ENCODE data around the gene TRIM50.

Gene TRIM50

DNA sequence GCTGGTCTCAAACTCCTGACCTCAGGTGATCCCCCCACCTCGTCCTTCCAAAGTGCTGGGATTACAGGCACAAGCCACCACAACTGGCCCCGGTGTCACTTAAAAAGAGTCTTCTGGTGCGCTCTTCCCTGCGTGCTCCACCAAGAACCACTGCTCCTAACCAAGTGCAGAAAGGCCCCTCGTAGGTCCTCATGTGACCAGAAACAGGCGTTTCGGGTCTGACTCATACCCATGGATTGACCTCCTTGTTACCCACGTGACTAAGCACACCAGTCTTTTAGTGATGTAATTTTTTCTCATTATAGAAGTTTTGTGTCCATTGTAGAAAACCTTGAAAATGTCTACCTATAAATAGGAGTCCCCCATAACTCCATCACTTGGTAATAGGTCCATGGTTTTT is 14.0 kb upstream of the TRIM50 start:
- no peak overlapping the region for H2AFZ ChIP-seq (ENCODE audit: low read depth, low read length, severe bottlenecking)
- no peak overlapping the region for H3K9ac ChIP-seq (ENCODE audit: low read length)
- no peaks in the 10 kb centered on the region for H3K79me2 ChIP-seq (ENCODE audit: insufficient read depth, low read length)
- no peaks in the 10 kb centered on the region for H3K27me3 ChIP-seq (ENCODE audit: low read length)
- H4K20me1 ChIP-seq (ENCODE audit: low read depth, low read length), result no peaks in the 10 kb centered on the region
- H3K4me3 ChIP-seq (ENCODE audit: insufficient read depth, low read length, poor library complexity, severe bottlenecking), result no peak overlapping the region
- H3K9me3 ChIP-seq (ENCODE audit: insufficient read depth, low read length), result no peaks in the 10 kb centered on the region
- no peak overlapping the region for H3K27ac ChIP-seq (ENCODE audit: low read depth, low read length)
- H3K9me2 ChIP-seq (replicated peaks; ENCODE audit: insufficient read depth, low read length), result no peaks in the 10 kb centered on the region
- no peaks in the 10 kb centered on the region for H3F3A ChIP-seq (ENCODE audit: insufficient read depth)
- no peak overlapping the region for H3K4me2 ChIP-seq (ENCODE audit: low read depth, low read length, poor library complexity, severe bottlenecking)
- H3K36me3 ChIP-seq (ENCODE audit: low read length), result no peaks in the 10 kb centered on the region
- TF ChIP-seq, protein P1, sequence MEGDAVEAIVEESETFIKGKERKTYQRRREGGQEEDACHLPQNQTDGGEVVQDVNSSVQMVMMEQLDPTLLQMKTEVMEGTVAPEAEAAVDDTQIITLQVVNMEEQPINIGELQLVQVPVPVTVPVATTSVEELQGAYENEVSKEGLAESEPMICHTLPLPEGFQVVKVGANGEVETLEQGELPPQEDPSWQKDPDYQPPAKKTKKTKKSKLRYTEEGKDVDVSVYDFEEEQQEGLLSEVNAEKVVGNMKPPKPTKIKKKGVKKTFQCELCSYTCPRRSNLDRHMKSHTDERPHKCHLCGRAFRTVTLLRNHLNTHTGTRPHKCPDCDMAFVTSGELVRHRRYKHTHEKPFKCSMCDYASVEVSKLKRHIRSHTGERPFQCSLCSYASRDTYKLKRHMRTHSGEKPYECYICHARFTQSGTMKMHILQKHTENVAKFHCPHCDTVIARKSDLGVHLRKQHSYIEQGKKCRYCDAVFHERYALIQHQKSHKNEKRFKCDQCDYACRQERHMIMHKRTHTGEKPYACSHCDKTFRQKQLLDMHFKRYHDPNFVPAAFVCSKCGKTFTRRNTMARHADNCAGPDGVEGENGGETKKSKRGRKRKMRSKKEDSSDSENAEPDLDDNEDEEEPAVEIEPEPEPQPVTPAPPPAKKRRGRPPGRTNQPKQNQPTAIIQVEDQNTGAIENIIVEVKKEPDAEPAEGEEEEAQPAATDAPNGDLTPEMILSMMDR (IDR thresholded peaks at IDR 0.05; ENCODE audit: insufficient read depth, low read length, poor library complexity, severe bottlenecking), result no peak
- TF ChIP-seq EZH2phosphoT487 (conservative IDR thresholded peaks at IDR 0.05; ENCODE audit: low read length), result no peak

DNA sequence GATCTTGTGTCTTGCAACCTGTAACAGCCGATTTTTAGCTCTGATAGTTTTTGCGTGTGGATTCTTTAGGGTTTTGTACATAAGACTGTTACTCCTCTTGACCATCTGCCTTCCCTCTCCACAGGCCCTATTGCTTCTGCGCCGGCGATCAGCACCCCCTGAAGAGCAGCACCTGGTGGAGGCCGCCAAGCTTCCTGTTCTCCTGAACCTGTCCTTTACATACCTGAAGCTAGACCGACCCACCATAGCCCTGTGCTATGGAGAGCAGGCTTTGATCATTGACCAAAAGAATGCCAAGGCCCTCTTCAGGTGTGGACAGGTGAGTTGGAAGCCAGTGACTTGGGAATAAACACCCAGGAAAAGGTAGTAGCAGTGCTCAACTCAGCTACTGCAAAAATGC is 12.6 kb upstream of the TRIM50 start:
- Histone ChIP-seq H3K4me2 (ENCODE audit: low read depth, low read length, poor library complexity, severe bottlenecking) (no peak overlapping the region), H3K36me3 (ENCODE audit: low read length) (no peaks in the 10 kb centered on the region)

DNA sequence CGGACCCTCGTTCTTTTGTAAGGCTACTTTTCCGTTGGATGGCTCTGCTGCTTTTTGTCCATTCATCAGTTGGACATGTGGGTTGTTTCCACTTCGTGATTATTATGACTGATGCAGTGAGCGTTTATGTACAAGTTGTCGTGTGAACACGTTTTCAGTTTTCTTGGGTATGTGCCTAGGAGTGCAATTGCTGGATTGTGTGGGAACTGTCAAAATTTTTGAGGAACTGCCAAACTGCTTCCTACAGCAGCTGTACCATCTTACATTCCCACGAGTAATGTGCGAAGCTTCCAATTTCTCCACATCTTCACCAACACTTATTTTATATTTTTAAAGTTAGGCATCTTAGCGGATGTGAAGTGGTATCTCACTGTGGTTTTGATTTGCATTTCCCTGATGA is 10.4 kb upstream of the TRIM50 start:
- no peaks in the 10 kb centered on the region for H4K20me1 ChIP-seq (ENCODE audit: low read depth, low read length)
- no peaks in the 10 kb centered on the region for H3K9me2 ChIP-seq (replicated peaks; ENCODE audit: insufficient read depth, low read length)
- no peaks in the 10 kb centered on the region for H3K9me3 ChIP-seq (ENCODE audit: insufficient read depth, low read length)
- H3K27me3 ChIP-seq (ENCODE audit: low read length), result no peaks in the 10 kb centered on the region
- H3K9ac ChIP-seq (ENCODE audit: low read length), result no peak overlapping the region
- H3K4me3 ChIP-seq (ENCODE audit: insufficient read depth, low read length, poor library complexity, severe bottlenecking), result no peak overlapping the region
- no peak overlapping the region for H2AFZ ChIP-seq (ENCODE audit: low read depth, low read length, severe bottlenecking)
- H3K27ac ChIP-seq (ENCODE audit: low read depth, low read length), result no peak overlapping the region
- no peaks in the 10 kb centered on the region for H3K79me2 ChIP-seq (ENCODE audit: insufficient read depth, low read length)
- no peak overlapping the region for H3K4me2 ChIP-seq (ENCODE audit: low read depth, low read length, poor library complexity, severe bottlenecking)
- no peaks in the 10 kb centered on the region for H3F3A ChIP-seq (ENCODE audit: insufficient read depth)
- H3K36me3 ChIP-seq (ENCODE audit: low read length), result no peaks in the 10 kb centered on the region
- TF ChIP-seq, protein P1 (IDR thresholded peaks at IDR 0.05; ENCODE audit: insufficient read depth, low read length, poor library complexity, severe bottlenecking), result no peak
- no peak for TF ChIP-seq EZH2phosphoT487 (conservative IDR thresholded peaks at IDR 0.05; ENCODE audit: low read length)

More for the DNA sequence above, 12.6 kb upstream of the TRIM50 start:
- no peaks in the 10 kb centered on the region for H4K20me1 ChIP-seq (ENCODE audit: low read depth, low read length)
- no peaks in the 10 kb centered on the region for H3K9me3 ChIP-seq (ENCODE audit: insufficient read depth, low read length)
- H3K9me2 ChIP-seq (replicated peaks; ENCODE audit: insufficient read depth, low read length), result no peaks in the 10 kb centered on the region
- no peak overlapping the region for H2AFZ ChIP-seq (ENCODE audit: low read depth, low read length, severe bottlenecking)
- H3K79me2 ChIP-seq (ENCODE audit: insufficient read depth, low read length), result no peaks in the 10 kb centered on the region
- TF ChIP-seq EZH2phosphoT487 (conservative IDR thresholded peaks at IDR 0.05; ENCODE audit: low read length), result no peak
- TF ChIP-seq, protein P1 (IDR thresholded peaks at IDR 0.05; ENCODE audit: insufficient read depth, low read length, poor library complexity, severe bottlenecking), result no peak
- H3K9ac ChIP-seq (ENCODE audit: low read length), result no peak overlapping the region
- no peak overlapping the region for H3K4me3 ChIP-seq (ENCODE audit: insufficient read depth, low read length, poor library complexity, severe bottlenecking)
- no peaks in the 10 kb centered on the region for H3K27me3 ChIP-seq (ENCODE audit: low read length)
- H3F3A ChIP-seq (ENCODE audit: insufficient read depth), result no peaks in the 10 kb centered on the region
- no peak overlapping the region for H3K27ac ChIP-seq (ENCODE audit: low read depth, low read length)

Data from SU-DHL-6 (cell line).